Mammary epithelial cell (primary cell): ENCODE results near the gene LRFN5.

Experiments used
- EZH2 ChIP-seq: IDR thresholded peaks from 2 replicates; pipeline ENCODE4 v1.6.1; 2012; ENCODE audit warnings: low read length, inconsistent platforms, borderline replicate concordance
- TF ChIP-seq, protein P1 (sequence below), 2 donors: IDR thresholded peaks in 1 of 2; conservative IDR thresholded peaks in 1 of 2; 2 replicates each; pipeline ENCODE4 v1.5.1; 2011 to 2012; ENCODE audit warnings: inconsistent platforms in 2 of 2, low read length in 2 of 2, mild to moderate bottlenecking in 2 of 2, control low read depth in 1 of 2, low read depth in 1 of 2; ENCODE audit not compliant: insufficient read depth in 1 of 2; ENCODE audit errors: extremely low read depth in 1 of 2

DNA sequence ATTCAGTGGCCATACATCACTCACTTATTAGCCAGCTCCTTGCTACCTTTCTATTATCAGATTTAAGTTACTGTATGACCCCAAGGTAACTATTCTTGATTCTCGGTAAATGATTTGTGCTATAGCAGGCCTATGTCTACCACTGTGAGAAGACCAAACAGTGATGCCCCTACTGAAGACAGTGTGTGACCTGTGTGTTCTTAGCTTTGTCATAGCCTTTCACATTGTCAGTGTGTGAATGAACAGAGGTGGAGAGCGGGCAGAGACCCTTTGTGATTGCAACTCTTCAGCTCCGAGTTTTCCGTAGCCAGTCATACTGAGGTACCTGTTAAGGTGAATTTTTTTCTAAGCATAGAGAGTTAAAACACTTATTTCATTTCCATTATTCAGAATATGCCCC, 294.0 kb downstream of the LRFN5 start:
- TF ChIP-seq, protein P1, sequence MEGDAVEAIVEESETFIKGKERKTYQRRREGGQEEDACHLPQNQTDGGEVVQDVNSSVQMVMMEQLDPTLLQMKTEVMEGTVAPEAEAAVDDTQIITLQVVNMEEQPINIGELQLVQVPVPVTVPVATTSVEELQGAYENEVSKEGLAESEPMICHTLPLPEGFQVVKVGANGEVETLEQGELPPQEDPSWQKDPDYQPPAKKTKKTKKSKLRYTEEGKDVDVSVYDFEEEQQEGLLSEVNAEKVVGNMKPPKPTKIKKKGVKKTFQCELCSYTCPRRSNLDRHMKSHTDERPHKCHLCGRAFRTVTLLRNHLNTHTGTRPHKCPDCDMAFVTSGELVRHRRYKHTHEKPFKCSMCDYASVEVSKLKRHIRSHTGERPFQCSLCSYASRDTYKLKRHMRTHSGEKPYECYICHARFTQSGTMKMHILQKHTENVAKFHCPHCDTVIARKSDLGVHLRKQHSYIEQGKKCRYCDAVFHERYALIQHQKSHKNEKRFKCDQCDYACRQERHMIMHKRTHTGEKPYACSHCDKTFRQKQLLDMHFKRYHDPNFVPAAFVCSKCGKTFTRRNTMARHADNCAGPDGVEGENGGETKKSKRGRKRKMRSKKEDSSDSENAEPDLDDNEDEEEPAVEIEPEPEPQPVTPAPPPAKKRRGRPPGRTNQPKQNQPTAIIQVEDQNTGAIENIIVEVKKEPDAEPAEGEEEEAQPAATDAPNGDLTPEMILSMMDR (conservative IDR thresholded peaks at IDR 0.05 in 1 of 2, IDR thresholded peaks at IDR 0.05 in 1 of 2; ENCODE audit: extremely low read depth in 1 of 2, insufficient read depth in 1 of 2, low read depth in 1 of 2, low read length in 2 of 2): no peak
- no peak for TF ChIP-seq EZH2
